Dedifferentiated amniotic fluid mesenchymal stem cell (primary cell): ENCODE data around the gene LSM11.

Experiments used
- DNase-seq: peaks from one replicate; pipeline ENCODE4 v3.0.0-alpha.2; 2016; ENCODE audit errors: extremely low spot score

Gene LSM11

GRCh38 chr5:157734436-157734835 lies 9.1 kb upstream of the LSM11 start:
- no peak for DNase-seq

GRCh38 chr5:157735991-157736390 lies 7.5 kb upstream of the LSM11 start:
- no peak for DNase-seq

GRCh38 chr5:157739388-157740228 lies 3.9 kb upstream of the LSM11 start:
- no peak for DNase-seq

GRCh38 chr5:157740229-157740610 lies 3.3 kb upstream of the LSM11 start:
- DNase-seq: no peak

- DNase-seq: no peak
Measured at GRCh38 chr5:157741131-157741530, 2.4 kb upstream of the LSM11 start.

- no peak for DNase-seq
Measured at GRCh38 chr5:157744051-157745011, 819 bp downstream of the LSM11 start.

GRCh38 chr5:157745041-157745456 lies 1.5 kb downstream of the LSM11 start:
- DNase-seq: no peak

GRCh38 chr5:157747173-157747740 lies 3.7 kb downstream of the LSM11 start:
- DNase-seq: no peak

- DNase-seq: no peak
Measured at GRCh38 chr5:157747766-157748700, 4.5 kb downstream of the LSM11 start.

- DNase-seq: peak; percentile 65
Measured at GRCh38 chr5:157748760-157749461, 5.4 kb downstream of the LSM11 start.

GRCh38 chr5:157749462-157749799 lies 5.9 kb downstream of the LSM11 start:
- DNase-seq: no peak

GRCh38 chr5:157750320-157750719 lies 6.8 kb downstream of the LSM11 start:
- DNase-seq: no peak

- no peak for DNase-seq
Measured at GRCh38 chr5:157756122-157756521, 12.6 kb downstream of the LSM11 start.

GRCh38 chr5:157758706-157759105 lies 15.2 kb downstream of the LSM11 start:
- DNase-seq: no peak

- DNase-seq: peak; percentile 71
Measured at GRCh38 chr5:157761690-157762621, 18.4 kb downstream of the LSM11 start.

- no peak for DNase-seq
Measured at GRCh38 chr5:157764531-157764930, 21.0 kb downstream of the LSM11 start.

- no peak for DNase-seq
Measured at GRCh38 chr5:157766442-157766841, 22.9 kb downstream of the LSM11 start.

- DNase-seq: no peak
Measured at GRCh38 chr5:157766902-157767301, 23.4 kb downstream of the LSM11 start.

GRCh38 chr5:157767689-157768088 lies 24.2 kb downstream of the LSM11 start:
- DNase-seq: no peak

- no peak for DNase-seq
Measured at GRCh38 chr5:157770665-157771064, 27.2 kb downstream of the LSM11 start.
